Measurements from ENCODE around the gene C22orf23.

GRCh38 chr22:37925330-37925729 is 28.1 kb downstream of the C22orf23 start:
- TF ChIP-seq, protein P1, sequence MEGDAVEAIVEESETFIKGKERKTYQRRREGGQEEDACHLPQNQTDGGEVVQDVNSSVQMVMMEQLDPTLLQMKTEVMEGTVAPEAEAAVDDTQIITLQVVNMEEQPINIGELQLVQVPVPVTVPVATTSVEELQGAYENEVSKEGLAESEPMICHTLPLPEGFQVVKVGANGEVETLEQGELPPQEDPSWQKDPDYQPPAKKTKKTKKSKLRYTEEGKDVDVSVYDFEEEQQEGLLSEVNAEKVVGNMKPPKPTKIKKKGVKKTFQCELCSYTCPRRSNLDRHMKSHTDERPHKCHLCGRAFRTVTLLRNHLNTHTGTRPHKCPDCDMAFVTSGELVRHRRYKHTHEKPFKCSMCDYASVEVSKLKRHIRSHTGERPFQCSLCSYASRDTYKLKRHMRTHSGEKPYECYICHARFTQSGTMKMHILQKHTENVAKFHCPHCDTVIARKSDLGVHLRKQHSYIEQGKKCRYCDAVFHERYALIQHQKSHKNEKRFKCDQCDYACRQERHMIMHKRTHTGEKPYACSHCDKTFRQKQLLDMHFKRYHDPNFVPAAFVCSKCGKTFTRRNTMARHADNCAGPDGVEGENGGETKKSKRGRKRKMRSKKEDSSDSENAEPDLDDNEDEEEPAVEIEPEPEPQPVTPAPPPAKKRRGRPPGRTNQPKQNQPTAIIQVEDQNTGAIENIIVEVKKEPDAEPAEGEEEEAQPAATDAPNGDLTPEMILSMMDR (IDR thresholded peaks at IDR 0.05), result no peak
- TF ChIP-seq POLR2A (IDR thresholded peaks at IDR 0.05), result no peak
